GM21619 (cell line): Measurements from ENCODE around the gene CTRB2.

Source experiments
- ATAC-seq: cut with Tn5 transposase; IDR thresholded peaks from one replicate; pipeline ENCODE4 v1.9.1; 2021; ENCODE audit not compliant: unreplicated experiment

The CTRB2 gene

GRCh38 chr16:75179208-75179607 lies 27.8 kb downstream of the CTRB2 start:
- no peak for ATAC-seq

- no peak for ATAC-seq
Observed at GRCh38 chr16:75176926-75177325, 30.0 kb downstream of the CTRB2 start.

DNA sequence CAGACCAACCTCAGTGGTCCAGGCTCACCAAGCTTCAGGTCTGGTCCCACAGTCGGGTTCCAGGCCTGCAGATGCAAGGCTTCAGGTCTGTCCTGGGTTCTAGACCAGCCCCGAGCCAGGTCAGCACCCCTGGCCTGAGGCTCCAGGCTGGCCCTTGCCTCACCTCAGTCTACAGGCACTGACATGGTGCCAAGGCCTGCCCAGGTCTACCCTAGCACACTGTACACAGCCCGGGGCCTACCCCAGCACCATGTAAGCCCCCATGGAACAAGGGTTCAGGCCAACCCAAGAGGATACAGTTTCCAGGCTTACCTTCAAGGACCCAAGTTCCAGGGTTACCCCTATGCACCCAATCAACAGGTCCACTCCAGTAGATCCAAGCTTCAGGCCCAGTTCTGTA lies 31.9 kb downstream of the CTRB2 start:
- no peak for ATAC-seq

DNA sequence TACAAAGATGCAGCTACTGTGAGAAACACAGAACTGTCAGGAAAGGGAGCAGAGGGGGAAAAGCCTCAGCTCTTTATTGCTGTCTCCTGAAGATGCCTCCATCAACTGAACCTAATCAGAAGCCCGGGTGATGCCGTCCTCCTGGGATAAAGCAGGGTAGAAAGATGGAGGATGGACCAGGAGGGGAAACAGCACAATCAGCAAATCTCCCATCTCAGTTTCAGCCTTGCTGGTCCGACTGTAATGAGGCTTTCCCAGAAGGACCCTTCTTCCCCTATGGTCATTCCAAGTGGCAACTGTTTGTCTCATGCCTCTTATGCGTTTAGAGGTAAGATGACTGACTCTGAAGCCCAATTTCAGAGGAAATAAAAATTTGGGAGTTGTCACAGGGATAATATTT lies 34.4 kb downstream of the CTRB2 start:
- ATAC-seq: no peak

- ATAC-seq: no peak
Observed at GRCh38 chr16:75169899-75170405, 37.0 kb downstream of the CTRB2 start.

DNA sequence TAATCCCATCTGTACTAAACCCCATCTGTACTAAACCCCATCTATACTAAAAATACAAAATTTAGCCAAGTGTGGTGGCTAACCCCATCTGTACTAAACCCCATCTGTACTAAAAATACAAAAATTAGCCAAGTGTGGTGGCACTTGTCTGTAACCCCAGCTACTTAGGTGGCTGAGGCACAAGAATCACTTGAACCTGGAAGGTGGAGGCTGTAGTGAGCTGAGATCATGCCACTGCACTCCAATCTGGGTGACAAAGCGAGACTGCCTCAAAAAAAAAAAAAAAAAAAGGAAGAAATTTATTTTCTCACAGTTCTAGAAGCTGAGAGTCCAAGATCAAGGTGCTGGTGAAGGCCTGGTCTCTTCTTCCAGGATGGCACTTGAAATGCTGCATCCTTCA lies 46.6 kb downstream of the CTRB2 start:
- no peak for ATAC-seq
